ENCODE results near the gene HOXA13.
A peak's percentile ranks its signal among the peaks of the same experiment; 100 is the strongest.

Gene HOXA13

DNA sequence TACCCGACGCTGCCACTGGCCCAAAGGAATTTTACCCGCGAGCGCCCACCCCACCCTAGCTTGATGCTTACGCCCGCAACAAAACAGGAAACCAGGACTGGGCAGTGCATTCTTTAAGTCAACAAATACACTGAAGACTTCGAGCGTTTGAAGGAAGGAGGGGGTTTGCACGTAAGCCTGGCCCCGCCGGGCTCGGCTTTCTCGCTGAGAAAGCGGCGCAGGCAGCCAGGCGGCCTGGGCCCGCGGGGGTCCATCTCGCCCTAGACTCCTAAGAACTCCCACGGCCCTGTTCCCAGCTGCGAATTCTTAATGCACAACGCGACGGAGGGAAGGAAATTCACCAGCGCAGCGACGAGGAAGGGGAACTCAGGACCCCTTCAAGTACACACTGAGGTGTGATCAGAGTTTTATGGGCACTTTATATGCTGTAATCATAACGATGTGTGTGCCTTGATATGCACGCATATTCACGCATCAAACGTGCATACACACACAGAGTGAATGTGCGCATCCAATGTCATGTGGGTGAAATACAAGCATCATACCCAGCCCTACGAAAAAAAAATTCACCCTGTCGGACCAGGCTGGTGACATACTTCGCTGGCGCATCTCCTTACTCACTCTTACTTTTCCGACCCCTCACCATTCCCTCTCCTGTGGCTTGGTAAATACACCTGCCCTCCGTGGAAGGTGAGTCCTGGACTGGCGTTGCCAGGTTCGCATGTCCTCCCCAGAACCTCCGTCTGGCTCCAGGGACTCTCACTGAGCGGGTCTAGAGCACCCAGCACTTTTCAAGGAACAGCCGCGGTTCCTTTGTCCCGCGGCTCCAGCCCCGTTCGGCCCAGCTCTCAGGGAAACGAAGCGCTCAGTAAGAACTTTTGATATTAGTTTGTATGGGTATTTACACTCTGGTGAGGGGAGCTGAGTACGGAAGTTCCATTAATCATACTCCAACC, 5.7 kb upstream of the HOXA13 start:
- no peak for DNase-seq

DNA sequence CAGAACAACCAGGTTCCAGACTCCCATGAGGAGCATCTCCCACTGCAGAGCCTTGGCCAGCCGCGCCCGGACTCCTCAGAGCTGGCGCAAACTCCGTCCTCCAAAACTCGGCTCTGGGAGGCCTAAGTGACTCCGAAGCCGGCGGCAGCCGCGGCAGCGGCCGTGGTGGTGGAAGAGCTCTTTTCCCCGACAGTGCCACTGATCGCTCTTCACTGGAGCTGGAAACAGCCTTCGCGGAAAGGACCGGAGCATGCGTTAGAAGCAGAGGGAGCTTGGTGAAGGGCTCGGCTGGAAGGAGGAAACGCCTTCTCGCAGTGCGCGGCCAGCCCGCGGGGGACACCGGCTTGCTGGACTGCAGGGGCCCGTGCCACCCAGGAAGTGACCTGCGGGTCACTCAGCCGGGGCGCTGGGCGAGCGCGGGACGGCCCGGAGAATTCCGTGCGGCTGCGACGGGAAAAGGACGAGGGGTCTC, 5.0 kb upstream of the HOXA13 start:
- no peak for DNase-seq

DNA sequence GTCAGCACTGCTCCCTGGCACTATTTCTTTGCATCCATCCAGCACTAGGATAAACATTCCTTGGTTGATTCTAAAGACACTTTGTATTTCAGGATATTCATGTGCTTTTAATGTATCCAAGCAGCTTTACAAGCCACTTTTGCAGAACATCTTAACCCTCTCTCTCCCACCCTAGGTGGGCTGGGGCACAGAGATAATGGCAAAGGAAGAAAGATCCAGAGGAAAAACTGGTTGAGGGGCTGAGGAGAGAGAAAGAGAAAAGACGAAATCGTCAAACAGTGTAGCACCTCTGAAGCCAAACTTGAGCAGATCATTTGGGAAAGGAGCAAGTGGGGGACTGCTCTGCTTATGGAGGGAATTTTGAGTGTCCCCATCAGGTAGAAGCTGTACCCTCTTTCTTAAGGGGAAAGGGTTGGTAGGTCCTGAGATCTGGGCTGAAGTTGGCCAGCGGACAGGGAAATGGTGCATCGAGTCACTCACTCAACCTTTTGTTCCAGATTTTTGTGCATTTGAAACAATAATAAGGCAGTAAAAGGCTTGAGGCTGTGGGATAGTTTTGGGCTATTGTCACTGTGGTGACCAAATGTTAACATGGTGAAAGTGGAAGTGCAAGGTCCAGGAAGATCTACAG, 4.2 kb upstream of the HOXA13 start:
- no peak for DNase-seq

DNA sequence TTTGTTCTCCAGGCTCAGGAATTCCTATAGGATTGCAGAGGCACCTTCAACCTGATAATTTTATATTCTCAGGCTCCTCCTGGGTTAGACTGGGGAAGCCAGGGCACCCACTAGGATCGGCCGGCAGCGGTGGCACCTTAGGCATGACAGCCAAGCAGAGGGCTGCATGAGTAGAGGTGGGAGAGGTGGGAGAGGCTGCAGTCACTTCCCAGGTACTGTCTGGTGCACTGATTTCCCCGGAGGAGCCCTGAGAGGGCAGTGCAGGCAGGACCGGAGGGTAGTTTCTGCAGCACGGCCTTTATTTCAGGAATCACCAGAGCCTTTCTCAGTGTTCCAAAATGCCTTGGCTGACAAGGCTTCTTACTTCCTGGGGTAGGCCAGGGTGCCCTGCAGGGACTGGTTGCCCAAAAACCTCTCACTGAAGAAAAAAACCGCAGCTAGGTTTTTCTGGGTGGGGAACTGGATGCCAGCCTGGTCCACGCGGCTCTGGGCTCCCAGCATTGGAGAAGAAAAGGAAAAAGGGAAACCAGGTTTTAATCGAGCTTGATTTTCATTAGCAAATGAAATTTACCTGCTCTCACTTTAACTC, 3.6 kb upstream of the HOXA13 start:
- no peak for DNase-seq

DNA sequence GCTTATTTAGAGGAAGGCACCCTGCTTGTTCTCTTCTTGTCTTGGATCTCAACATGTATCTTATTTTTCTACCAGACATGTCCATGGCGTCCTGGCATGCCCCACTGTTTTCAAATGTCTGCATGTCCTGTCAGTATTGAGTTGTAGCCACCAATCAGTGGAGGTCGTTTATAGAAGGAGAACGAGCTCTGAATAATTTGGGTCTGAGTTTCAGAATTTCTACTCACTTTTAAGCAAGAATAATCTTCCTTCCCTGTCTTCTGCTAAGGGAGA, 2.9 kb upstream of the HOXA13 start:
- DNase-seq = no peak

DNA sequence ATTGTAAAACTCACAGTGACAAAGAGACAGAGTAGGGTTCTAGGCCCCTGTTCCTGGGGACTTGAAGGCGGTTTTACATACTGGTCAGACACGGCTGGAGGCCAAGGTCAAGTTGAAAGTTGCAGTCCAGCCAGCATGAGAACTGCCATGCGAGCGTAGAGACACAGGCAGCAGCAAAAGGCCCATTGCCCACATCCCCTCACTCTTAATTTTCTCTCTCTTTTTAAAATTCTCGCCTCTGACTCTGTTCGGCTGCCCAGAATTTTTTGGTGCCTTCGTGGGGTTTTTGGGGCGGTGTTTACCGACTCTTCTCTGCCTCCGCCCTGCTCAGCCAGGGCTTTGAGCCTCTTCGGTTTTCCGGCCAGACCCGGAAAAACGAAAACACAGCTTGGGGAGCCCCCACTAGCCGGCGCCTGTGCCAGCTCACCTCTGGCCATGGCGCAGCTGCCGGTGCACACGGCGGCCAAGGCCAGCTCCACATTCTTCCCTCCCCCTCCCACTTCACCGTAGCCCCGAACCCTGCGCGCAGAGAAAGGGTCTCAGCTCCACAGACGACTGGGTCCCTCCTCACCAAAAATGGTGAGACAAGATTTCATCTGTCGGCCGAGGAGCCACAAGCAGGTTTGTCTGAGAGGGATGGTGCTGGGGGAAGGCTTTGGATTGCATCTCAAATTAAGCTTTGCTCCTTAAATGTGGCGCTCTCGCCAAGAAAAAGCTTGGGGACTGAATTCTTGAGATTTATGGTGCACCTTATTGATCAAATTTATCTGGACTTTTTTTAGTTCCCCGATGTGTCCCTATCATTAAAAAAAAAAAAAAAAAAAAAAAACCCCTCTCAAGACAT, 2.3 kb upstream of the HOXA13 start:
- DNase-seq = no peak

DNA sequence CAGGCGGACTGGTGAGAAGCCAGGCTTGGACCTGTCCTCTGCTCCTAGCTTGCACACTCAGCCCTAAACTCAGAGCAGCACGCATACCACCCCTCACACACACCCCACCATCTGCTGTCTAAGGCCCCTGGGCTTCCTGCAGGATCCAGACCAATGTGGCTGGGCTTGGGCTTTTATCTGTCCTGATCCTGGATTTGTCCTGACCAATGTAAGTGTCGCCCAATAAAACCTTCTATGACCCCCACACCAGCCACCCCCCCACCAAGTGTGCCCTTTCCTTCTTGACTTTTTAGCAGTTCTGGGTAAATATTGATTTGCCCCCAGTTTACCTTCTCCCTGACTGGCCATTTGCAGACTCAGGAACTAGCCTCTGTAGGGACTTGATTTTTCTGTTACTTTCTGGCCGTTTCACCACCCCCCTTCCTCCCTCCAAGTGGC, 1.7 kb upstream of the HOXA13 start:
- DNase-seq = no peak

DNA sequence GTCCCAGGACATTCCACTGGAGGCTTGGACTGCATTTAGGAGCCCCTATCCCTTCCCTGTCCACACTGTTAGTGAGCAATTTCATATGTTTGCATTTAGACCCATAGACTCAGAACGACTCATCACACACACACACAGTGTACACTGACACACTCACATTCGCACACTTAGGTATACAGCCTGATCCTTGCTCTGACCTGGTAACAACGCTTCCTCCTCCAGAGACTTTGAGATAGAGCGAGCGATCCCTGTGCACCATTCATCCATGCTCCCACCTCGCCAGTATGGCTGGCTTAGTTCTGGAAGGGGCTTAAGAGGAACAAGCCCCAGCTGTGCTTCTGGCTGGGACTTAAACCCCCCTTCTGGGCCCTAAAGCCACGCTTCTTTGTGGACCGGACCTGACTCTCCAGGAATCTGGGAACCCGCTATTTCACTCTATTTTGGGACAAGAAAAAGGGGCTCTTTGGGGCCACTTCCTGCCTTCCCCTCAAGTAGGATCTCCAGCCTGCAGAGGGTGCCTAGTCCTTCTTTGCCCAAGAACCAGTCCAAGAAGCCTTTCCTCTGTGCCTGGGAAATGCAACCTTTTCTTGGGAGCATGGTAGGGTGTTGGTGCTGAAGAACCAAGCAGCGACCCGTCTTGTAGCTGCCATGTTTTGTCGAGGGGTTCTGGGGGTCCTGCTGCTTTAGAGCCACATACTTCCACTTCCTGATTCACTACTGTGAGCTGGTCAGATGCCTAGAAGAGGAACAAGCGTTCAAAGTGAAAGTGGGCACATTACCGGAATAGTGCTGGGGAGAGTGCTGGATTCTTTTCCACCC, 1.1 kb upstream of the HOXA13 start:
- no peak for DNase-seq

DNA sequence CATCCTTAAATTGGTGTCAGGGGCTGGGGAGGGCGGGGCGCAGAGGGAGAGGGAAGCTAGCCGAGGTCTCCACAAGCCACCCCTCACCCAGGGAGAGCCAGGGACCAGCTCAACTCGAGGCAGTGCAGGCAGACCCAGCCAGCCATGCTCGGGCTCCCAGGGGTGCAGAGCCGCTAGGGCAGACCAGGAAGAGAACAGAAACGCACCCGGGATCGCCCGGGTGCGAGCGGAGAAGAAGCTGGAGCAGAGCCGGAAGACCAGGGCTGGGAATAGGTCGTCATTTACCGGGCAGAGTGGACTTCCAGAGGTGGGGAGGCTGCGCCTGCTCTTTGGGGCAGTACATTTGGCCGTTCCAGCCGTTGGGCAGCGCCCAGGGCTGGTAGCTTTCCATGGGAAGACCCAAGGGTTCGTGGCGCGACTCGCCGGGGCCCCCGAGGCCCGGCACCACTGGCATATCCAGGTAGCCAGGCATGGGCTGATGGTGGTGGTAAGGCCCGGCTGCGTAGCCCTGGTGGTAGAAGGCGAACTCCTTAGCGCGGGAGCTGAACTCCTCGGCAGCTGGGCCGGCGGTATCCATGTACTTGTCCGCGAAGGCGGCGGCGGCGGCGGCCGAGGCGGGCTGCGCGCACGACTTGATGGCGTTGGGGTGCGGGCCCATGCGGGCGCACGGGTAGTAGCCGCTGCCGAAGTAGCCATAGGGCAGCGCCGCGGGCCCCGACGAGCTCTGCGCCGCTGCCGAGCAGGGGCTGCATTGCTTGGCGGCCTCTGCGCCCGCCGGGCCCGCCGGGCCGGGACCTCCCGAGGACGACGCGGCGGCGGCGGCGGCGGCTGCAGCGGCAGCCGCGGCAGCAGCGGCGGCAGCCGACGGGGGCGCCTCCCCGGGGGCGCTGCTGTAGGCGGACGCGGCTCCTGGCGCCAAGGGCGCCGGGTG, 755 bp downstream of the HOXA13 start:
- no peak for DNase-seq

DNA sequence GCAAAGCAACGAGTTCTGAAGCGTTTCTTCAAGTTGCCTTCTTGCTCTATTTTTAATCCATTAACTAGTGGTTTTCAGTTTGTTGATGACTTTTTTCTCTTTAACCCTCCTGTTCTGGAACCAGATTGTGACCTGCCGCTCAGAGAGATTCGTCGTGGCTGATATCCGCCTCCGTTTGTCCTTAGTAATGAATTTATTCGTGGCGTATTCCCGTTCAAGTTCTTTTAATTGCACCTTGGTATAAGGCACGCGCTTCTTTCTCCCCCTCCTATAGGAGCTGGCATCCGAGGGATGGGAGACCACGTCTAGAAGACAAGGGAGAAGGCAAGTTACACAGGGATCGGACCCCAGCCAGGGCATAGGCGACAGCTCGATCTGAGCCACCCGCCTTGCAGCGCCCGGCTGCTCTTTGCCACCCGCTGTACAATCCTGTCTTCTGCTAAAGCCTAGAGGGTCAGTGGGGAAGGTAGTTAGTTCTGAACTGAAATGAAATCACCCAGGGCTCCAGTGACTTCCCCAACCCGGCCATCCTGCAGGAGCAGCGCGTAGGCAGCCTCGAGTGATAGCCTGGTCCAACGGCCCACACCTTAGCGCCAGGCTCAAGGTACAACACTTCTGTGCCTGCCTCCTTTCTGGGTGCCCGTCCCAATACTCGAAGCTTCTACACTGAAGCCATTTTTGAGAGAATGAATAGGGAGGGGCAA, 1.6 kb downstream of the HOXA13 start:
- no peak for DNase-seq

DNA sequence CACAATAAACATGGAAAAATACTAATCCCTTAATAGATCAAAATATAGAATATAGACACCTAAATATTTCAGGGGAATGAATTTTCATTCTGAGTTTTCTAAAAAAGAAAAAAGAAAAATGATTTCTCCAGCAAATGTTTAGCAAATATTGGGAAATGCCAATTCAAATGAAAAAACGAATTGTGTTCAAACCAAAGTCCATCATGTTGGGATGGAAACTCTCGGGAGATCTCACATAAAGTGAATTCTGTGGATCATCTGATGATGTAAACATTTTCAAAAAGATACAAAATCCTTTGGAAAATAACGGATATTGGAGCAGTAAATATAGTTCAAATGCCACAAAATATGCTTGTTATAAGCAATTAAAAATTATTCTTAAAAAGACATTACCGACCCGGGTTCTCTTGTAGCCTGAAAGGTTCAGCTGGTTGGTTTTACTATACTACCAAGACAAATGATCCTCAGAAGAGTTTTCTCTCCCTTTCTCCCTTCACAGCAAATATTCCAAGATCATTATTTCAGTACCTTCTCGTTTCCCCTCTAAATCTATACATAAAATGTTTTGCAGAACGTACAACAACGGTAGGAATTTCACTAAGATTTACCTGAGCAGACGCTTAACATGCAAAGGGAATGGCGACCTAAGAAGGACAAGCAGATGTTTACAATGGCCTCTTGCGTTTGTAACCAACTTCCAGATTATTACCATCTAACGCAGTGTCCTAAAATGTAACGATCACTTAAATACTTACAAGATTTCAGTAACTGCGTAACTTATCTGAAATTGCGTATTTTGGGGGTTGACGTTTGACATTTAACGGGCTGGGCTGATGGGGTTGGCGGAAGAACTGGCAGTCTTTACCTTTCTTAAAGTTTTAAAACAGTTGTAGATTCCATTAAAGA, 2.5 kb downstream of the HOXA13 start:
- no peak for DNase-seq

DNA sequence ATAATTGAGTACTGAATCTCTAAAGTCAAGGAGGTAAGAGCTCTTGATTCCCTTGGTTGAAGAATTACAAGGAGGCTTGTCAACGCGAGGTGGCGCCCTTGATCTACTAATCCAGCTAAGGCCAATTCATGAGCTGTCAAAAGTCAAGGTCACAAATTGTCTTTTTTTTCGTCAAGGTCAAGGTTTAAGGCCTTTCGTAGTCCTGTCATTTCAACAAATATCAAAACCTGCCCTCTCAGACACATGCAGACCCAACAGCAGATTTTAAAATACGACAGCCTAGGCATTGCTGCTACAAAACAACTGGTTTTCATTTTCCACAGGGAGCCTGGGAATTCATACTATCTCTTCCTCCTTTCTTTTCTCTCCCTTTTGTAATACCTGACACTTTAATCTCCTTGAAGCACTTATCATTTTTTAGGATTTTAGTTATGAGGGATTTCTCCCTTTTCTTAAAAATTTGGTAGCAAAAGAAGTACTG, 3.6 kb downstream of the HOXA13 start:
- DNase-seq = peak; percentile 87

DNA sequence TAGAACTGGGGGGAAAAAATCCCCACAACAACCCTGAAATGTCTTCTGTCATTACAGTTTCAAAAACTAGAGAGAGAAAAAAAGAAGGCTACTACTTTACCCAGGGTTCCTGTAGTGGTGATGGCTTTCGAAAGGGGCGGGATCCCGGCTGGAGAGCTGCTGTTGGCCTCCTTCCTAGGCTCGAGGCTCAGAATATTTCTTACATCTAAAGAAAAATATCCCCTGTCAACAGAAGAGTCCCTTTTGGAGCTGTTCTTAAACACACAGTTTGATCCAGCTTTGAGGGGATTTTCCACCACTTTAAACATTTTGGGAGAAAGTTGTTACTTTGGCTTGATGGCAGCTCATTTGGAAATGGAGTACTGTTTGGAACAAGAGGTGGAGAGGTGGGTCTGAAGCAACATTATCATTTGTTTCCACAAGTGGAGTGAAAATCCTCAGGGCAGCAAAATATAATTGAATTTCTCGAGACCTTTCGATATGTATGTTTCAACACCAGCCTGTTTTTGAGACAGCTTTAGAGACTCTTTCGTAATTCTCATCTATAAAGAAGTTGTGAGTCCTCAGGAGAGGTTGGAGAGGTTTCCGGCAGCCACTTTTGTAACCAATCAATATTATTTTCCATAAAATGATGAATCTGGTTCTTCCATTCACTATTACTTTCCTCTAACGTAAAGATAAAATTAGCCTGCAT, 5.1 kb downstream of the HOXA13 start:
- no peak for DNase-seq

DNA sequence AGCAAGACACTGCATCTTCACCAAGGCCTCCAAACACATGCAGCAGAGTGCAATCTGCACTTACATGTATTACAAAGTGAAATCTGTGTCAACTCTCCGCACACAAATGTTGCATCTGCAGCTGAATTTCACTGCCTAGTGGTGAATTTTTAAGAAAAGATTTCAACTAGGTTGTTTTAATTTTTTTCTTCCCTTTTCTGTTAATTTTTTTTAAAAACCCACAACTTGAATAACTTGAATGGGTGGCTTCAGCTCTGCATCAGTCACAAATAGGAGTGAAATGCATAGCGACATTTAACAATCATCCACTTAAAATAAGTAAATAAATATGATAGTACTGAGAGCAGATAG, 5.9 kb downstream of the HOXA13 start:
- no peak for DNase-seq

DNA sequence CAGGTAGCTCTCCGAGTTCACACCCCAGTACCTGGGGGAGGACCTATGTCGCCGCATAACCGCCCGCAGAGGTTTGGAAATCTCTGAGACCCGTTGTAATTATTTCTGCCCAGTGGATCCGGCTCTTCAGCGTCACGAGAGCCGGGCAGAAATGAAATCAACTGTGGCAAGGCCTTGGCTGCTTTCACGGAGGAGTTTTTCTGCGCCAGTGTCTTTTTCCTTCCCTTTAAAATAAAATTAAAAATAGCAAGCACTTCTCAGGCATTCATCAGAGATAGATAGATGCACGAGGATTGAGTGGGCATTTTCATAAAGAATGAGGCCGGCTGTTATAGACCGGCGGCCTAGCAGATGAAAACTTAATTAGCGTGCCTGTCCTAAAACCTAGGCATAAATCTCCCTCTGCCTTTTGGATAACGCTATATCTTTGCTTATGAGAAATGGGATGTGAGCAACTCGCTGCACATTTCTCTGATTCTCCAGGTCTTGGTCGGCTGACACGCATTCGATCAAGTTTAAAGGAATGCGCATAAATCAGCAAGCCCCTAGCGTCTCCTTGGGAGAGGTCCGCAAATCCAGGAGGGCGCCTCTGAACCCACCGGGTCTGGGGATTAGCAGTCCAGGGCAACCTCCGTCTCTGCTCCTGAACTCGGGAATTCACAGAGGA, 6.4 kb downstream of the HOXA13 start:
- DNase-seq = no peak

DNA sequence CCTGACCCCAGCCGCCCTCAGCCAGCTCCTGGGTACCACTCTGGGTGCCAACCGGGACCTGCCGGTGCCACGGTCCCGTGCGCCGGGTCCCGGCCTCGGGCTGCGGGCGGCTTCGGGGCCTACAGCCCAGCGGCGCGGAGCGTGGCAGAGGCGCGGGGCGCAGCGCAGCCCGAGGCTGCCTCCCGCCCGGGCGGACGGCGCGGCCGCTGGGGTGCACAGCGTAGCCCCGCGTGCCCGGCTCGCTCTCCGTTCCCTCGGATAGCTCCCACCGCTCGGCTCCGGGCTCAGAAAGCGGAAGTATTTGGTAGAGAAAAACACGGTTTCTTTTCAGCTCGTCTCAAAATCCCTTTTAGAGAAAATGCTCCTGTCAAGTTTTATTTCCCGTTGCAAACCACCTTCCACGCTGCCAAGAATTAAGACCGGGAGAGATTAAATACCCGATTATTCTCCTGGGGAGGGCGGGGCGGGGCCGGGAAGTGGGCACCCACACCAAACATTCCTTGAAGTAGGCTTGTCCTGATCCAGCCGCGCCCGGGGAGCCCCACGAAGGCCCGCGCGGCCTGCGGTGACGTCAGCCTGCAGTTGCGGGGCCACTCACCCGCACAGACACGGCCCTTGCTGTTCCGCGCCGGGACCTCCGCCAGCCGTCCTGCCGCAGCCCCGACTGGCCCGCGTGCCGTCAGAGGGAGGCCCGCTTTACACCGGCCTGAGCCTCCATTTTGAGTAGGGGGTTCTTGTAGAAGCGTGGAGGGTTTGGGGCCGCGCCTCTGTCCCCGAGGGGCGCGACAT, 7.2 kb downstream of the HOXA13 start:
- no peak for DNase-seq

All from CD4-positive, alpha-beta T cell treated with Interleukin-6 for 4 hours (primary cell).